ENCODE data around the gene LSR.

The LSR gene

GRCh38 chr19:35305181-35305580, 56.4 kb downstream of the LSR start:
- no peak for DNase-seq

GRCh38 chr19:35306473-35307246, 57.9 kb downstream of the LSR start:
- no peak for DNase-seq

GRCh38 chr19:35307931-35308330, 59.1 kb downstream of the LSR start:
- DNase-seq = no peak

- no peak for DNase-seq
Measured at GRCh38 chr19:35308910-35309309, 60.1 kb downstream of the LSR start.

GRCh38 chr19:35309481-35310279, 60.9 kb downstream of the LSR start:
- no peak for DNase-seq

GRCh38 chr19:35310331-35310730, 61.5 kb downstream of the LSR start:
- no peak for DNase-seq

- no peak for DNase-seq
Measured at GRCh38 chr19:35310811-35311465, 62.1 kb downstream of the LSR start.

- DNase-seq = no peak
Measured at GRCh38 chr19:35311901-35312665, 63.3 kb downstream of the LSR start.

GRCh38 chr19:35313587-35313986, 64.8 kb downstream of the LSR start:
- no peak for DNase-seq

- DNase-seq = no peak
Measured at GRCh38 chr19:35314031-35314430, 65.2 kb downstream of the LSR start.

GRCh38 chr19:35314858-35315470, 66.2 kb downstream of the LSR start:
- no peak for DNase-seq

- DNase-seq = no peak
Measured at GRCh38 chr19:35315883-35316282, 67.1 kb downstream of the LSR start.

- DNase-seq = no peak
Measured at GRCh38 chr19:35316560-35316959, 67.8 kb downstream of the LSR start.

Data from NCI-H2081 (cell line).